Erythroblast (primary cell): ENCODE results near the gene BMPR1B.

Experiments used
- GATA1 ChIP-seq: IDR thresholded peaks from 2 replicates; pipeline ENCODE4 v1.6.1; 2011; ENCODE audit warnings: low read depth, mild to moderate bottlenecking, control low read depth, low read length, moderate library complexity
- POLR2A ChIP-seq: IDR thresholded peaks from 2 replicates; pipeline ENCODE4 v1.6.1; 2011; ENCODE audit warnings: mild to moderate bottlenecking, low read length

- TF ChIP-seq POLR2A (no peak), GATA1 (no peak)
These were observed 290.5 kb downstream of the BMPR1B start for GRCh38 chr4:95048296-95048695.
